Suprapubic skin (tissue), 3 donors: Measurements from ENCODE around the gene FREY1.

Experiments
- EP300 ChIP-seq: sonication (generic); formaldehyde crosslinking; IDR thresholded peaks from one replicate; pipeline ENCODE4 v1.6.1; 2017; ENCODE audit warnings: antibody characterized with exemption
- POLR2A ChIP-seq, 2 donors: fragments of 450-650 bp; IDR thresholded peaks; one replicate each; pipeline ENCODE4 v1.6.1; 2017; ENCODE audit warnings: antibody characterized with exemption in 2 of 2, mild to moderate bottlenecking in 2 of 2, moderate library complexity in 2 of 2
- TF ChIP-seq, protein P1 (sequence below), 2 donors: fragments of 200-600 bp in 1 of 2; fragments of 450-650 bp in 1 of 2; sonication (generic) in 1 of 2; IDR thresholded peaks; one replicate each; pipeline ENCODE4 v1.5.1; 2016 to 2019; ENCODE audit warnings: antibody characterized with exemption in 2 of 2, mild to moderate bottlenecking in 1 of 2, moderate library complexity in 1 of 2

DNA sequence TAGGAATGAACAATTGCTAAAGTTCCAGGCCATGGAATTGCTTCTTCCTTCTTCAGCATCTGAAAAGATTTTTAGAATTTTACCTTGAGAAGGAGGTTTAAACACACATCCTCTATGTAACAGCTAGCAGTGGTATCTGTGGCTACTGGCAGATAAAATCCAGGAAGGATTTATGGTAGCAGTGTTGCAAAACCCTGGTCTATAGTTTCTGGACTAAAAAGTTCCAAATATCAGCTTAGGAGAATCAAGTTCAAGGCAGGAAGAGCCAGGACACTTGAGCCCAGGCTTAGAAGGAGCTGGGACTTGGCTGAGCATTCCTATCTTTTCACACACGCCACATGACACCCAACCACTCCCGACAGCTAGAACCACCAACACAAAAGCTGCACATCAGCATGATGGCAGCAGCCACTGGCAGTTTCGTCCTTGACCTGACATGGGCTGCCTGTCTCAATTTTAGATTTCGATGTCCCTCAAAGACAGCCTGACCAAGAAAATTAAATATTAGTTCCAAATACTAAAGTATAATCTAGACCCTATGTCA, 29.5 kb upstream of the FREY1 start:
- TF ChIP-seq, protein P1, sequence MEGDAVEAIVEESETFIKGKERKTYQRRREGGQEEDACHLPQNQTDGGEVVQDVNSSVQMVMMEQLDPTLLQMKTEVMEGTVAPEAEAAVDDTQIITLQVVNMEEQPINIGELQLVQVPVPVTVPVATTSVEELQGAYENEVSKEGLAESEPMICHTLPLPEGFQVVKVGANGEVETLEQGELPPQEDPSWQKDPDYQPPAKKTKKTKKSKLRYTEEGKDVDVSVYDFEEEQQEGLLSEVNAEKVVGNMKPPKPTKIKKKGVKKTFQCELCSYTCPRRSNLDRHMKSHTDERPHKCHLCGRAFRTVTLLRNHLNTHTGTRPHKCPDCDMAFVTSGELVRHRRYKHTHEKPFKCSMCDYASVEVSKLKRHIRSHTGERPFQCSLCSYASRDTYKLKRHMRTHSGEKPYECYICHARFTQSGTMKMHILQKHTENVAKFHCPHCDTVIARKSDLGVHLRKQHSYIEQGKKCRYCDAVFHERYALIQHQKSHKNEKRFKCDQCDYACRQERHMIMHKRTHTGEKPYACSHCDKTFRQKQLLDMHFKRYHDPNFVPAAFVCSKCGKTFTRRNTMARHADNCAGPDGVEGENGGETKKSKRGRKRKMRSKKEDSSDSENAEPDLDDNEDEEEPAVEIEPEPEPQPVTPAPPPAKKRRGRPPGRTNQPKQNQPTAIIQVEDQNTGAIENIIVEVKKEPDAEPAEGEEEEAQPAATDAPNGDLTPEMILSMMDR (IDR thresholded peaks at IDR 0.05) = no peak
- TF ChIP-seq POLR2A (IDR thresholded peaks at IDR 0.05) (no peak), EP300 (no peak)
